GM23338 (cell line): ENCODE data around the gene TMEM154. TPM values are rescaled to one million over a fixed set of nuclear protein-coding genes. Genes with fewer than 3 reads are reported as not detected.
A peak's percentile ranks its signal among the peaks of the same experiment; 100 is the strongest.

ENCODE experiments used
- ATAC-seq: fragments of 200-7000 bp; cut with Tn5 transposase; 3 replicates; pipeline ENCODE4 v1.9.1; 2020
- DNase-seq: peaks from one replicate; pipeline ENCODE4 v3.0.0-alpha.2; 2015; ENCODE audit warnings: low spot score
- H2AFZ ChIP-seq: fragments of 200-600 bp; sonication (generic); 2 replicates; pipeline ENCODE4 v1.8.0; 2016; ENCODE audit warnings: antibody characterized with exemption, mild to moderate bottlenecking, moderate library complexity
- H3F3A ChIP-seq: fragments of 200-600 bp; sonication (generic); replicated peaks from 2 replicates; pipeline ENCODE4 v1.8.0; 2017; ENCODE audit warnings: antibody characterized with exemption, mixed run types, low read depth
- H3K27ac ChIP-seq: fragments of 200-600 bp; sonication (generic); 2 replicates; pipeline ENCODE4 v1.6.1; 2016; ENCODE audit warnings: low read depth
- H3K27me3 ChIP-seq: fragments of 200-600 bp; sonication (generic); 2 replicates; pipeline ENCODE4 v1.8.0; 2016; ENCODE audit warnings: mild to moderate bottlenecking, mixed run types, moderate library complexity; ENCODE audit not compliant: insufficient read depth
- H3K36me3 ChIP-seq: fragments of 200-600 bp; sonication (generic); 2 replicates; pipeline ENCODE4 v1.8.0; 2016; ENCODE audit warnings: mild to moderate bottlenecking; ENCODE audit not compliant: insufficient read depth
- H3K4me1 ChIP-seq: fragments of 200-600 bp; sonication (generic); 2 replicates; pipeline ENCODE4 v1.8.0; 2016; ENCODE audit warnings: mild to moderate bottlenecking, moderate library complexity; ENCODE audit not compliant: insufficient read depth
- H3K4me2 ChIP-seq: fragments of 200-600 bp; sonication (generic); 2 replicates; pipeline ENCODE4 v1.7.1; 2017; ENCODE audit warnings: mixed run types
- H3K4me3 ChIP-seq: fragments of 200-600 bp; sonication (generic); 2 replicates; pipeline ENCODE4 v1.6.1; 2016; ENCODE audit warnings: mixed run types
- H3K79me2 ChIP-seq: fragments of 200-600 bp; sonication (generic); replicated peaks from 2 replicates; pipeline ENCODE4 v1.8.0; 2017; ENCODE audit warnings: mild to moderate bottlenecking; ENCODE audit not compliant: insufficient read depth
- H3K9me2 ChIP-seq: fragments of 200-600 bp; sonication (generic); 2 replicates; pipeline ENCODE4 v1.8.0; 2017; ENCODE audit not compliant: insufficient read depth
- H4K20me1 ChIP-seq: fragments of 200-600 bp; sonication (generic); replicated peaks from 2 replicates; pipeline ENCODE4 v1.8.0; 2017; ENCODE audit warnings: mild to moderate bottlenecking; ENCODE audit not compliant: insufficient read depth
- H3K27ac Mint-ChIP-seq: 2 replicates; pipeline ENCODE4 v1.8.0; 2020; ENCODE audit warnings: inconsistent platforms, mild to moderate bottlenecking, moderate library complexity, mixed read lengths
- H3K27me3 Mint-ChIP-seq: 3 replicates; pipeline ENCODE4 v1.8.0; 2022; ENCODE audit warnings: low read depth, mild to moderate bottlenecking, moderate library complexity, mixed read lengths, inconsistent platforms; ENCODE audit not compliant: insufficient read depth, poor library complexity
- H3K36me3 Mint-ChIP-seq: 3 replicates; pipeline ENCODE4 v1.8.0; 2021; ENCODE audit warnings: low read depth, mild to moderate bottlenecking, inconsistent platforms, moderate library complexity, mixed read lengths
- H3K4me1 Mint-ChIP-seq: 3 replicates; pipeline ENCODE4 v1.8.0; 2020; ENCODE audit warnings: mild to moderate bottlenecking, inconsistent platforms, mixed read lengths
- H3K4me3 Mint-ChIP-seq: 3 replicates; pipeline ENCODE4 v1.8.0; 2021; ENCODE audit warnings: moderate library complexity, mild to moderate bottlenecking, inconsistent platforms, mixed read lengths
- H3K9me3 Mint-ChIP-seq: 3 replicates; pipeline ENCODE4 v1.8.0; 2020; ENCODE audit warnings: moderate library complexity, mild to moderate bottlenecking, inconsistent platforms, mixed read lengths
- CREB1 ChIP-seq: fragments of 250-450 bp; sonication (Bioruptor Pico); IDR thresholded peaks from 2 replicates; pipeline ENCODE4 v1.5.0; 2020; ENCODE audit warnings: low read depth, mild to moderate bottlenecking, moderate library complexity
- ETS1 ChIP-seq: IDR thresholded peaks from 2 replicates; pipeline ENCODE4 v1.6.1; 2016; ENCODE audit warnings: antibody characterized with exemption
- EZH2 ChIP-seq: fragments of 200-600 bp; sonication (generic); IDR thresholded peaks from one replicate; pipeline ENCODE4 v1.8.0; 2017; ENCODE audit warnings: antibody characterized with exemption, mild to moderate bottlenecking, low read depth; ENCODE audit not compliant: unreplicated experiment
- JUNB ChIP-seq: IDR thresholded peaks from one replicate; pipeline ENCODE4 v1.6.1; 2016; ENCODE audit warnings: antibody characterized with exemption; ENCODE audit not compliant: unreplicated experiment
- POLR2AphosphoS5 ChIP-seq: IDR thresholded peaks from 2 replicates; pipeline ENCODE4 v1.6.1; 2016; ENCODE audit warnings: antibody characterized with exemption, low read depth
- STAT1 ChIP-seq: IDR thresholded peaks from one replicate; pipeline ENCODE4 v1.6.1; 2016; ENCODE audit warnings: antibody characterized with exemption; ENCODE audit not compliant: unreplicated experiment
- ZNF114 ChIP-seq: fragments of 250-450 bp; sonication (Bioruptor Pico); IDR thresholded peaks from 2 replicates; pipeline ENCODE4 v1.5.0; 2020; ENCODE audit warnings: mild to moderate bottlenecking, moderate library complexity
- ZNF331 ChIP-seq: fragments of 250-450 bp; sonication (Bioruptor Pico); IDR thresholded peaks from 2 replicates; pipeline ENCODE4 v1.5.0; 2020; ENCODE audit warnings: low read depth, mild to moderate bottlenecking, moderate library complexity
- polyA plus RNA-seq: library from polyadenylated mRNA; unstranded; fragments of >200 nt; fragmentation: Nextera tagmentation; extraction: Ambion mirVana; gene quantifications from 2 replicates; pipeline ENCODE4 v1.2.1, GENCODE V29; 2016
- total RNA-seq: library from RNA; depleted of rRNA; stranded (reverse); fragments of >200 nt; shearing (Covaris generic); gene quantifications from 2 replicates; pipeline ENCODE4 v1.2.3, GENCODE V29; 2014
- TF ChIP-seq, protein P1 (sequence below): IDR thresholded peaks from one replicate; pipeline ENCODE4 v1.6.1; 2018; ENCODE audit warnings: antibody characterized with exemption; ENCODE audit not compliant: unreplicated experiment
- TF ChIP-seq, protein P2 (sequence below), 2 experiments: fragments of 200-600 bp in 1 of 2; sonication (generic) in 1 of 2; conservative IDR thresholded peaks; 2 replicates each; pipeline versions ENCODE4 v1.5.1 to v1.6.1; 2016 to 2017; ENCODE audit warnings: antibody characterized with exemption in 2 of 2, low read depth in 2 of 2, mild to moderate bottlenecking in 2 of 2, moderate library complexity in 1 of 2

The TMEM154 gene
- total and polyA plus RNA-seq, 2 experiments from 2014 or later = 1.0 to 1.7 TPM

DNA sequence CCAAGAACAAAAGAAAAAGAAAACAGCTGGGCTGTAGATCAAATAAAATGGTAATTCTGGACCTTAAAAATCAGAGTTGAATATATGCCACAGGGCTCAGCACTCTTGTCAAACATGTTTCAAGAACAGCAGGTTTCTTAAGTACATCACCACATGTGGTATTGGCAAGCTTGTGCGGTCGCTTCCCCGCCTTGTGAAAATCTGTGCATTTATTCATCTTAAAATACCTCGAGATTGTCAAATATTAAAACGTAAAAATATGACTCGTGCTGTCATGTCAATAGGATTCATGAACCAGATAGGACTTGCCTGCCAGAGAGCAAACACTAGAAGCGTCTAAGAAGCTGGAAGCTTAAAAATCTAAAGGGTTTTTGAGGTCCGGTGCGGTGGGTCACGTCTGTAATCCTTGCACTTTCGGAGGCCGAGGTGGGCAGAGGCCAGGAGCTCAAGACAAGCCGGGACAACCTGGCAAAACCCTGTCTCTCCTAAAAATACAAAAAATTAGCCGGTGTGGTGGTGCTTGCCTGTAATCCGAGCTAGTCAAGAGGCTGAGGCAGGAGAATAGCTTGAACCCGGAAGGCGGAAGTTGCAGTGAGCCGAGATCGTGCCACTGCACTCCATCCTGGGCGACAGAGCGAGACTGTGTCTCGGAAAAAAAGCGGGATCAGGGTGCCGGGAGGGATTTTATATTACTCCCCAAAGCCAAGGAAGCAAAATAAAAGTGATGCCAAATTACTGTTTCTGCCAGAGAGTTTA is 40.2 kb upstream of the TMEM154 start:
- no peak overlapping the region for H3K4me3 Mint-ChIP-seq
- Histone ChIP-seq H3K36me3 (no peaks in the 10 kb centered on the region), H2AFZ (peak overlapping the region; percentile 91), H3K79me2 (no peaks in the 10 kb centered on the region), H3K4me2 (no peak overlapping the region), H3F3A (no peaks in the 10 kb centered on the region), H3K27me3 (no peaks in the 10 kb centered on the region), H3K4me1 (no peaks in the 10 kb centered on the region; the same call in 1 of the 2 replicates), H4K20me1 (no peaks in the 10 kb centered on the region), H3K4me3 (no peak overlapping the region), H3K9me2 (no peaks in the 10 kb centered on the region), H3K27ac (no peak overlapping the region)
- no peak for DNase-seq
- TF ChIP-seq JUNB (no peak), EZH2 (no peak), POLR2AphosphoS5 (no peak), ZNF331 (no peak), ZNF114 (CRISPR knock-in tag) (no peak)
- H3K27me3 Mint-ChIP-seq = peaks cover 9% of the 10 kb centered on the region
- peaks cover 20% of the 10 kb centered on the region for H3K4me1 Mint-ChIP-seq
- H3K27ac Mint-ChIP-seq = no peak overlapping the region
- peaks cover 6% of the 10 kb centered on the region; the same call in 2 of the 3 replicates for H3K9me3 Mint-ChIP-seq
- no peak; the same call in 2 of the 3 replicates for ATAC-seq
- H3K36me3 Mint-ChIP-seq = peaks cover 6% of the 10 kb centered on the region

- ATAC-seq (no peak), DNase-seq (no peak)
- Histone ChIP-seq H3K4me1 (peaks cover 4% of the 10 kb centered on the region), H3F3A (no peaks in the 10 kb centered on the region), H3K4me3 (no peak overlapping the region), H4K20me1 (no peaks in the 10 kb centered on the region), H3K4me2 (no peak overlapping the region), H3K27ac (no peak overlapping the region), H3K79me2 (no peaks in the 10 kb centered on the region), H2AFZ (peak overlapping the region; percentile 54; the same call in 1 of the 2 replicates), H3K36me3 (no peaks in the 10 kb centered on the region), H3K9me2 (no peaks in the 10 kb centered on the region), H3K27me3 (no peaks in the 10 kb centered on the region)
- H3K27me3 Mint-ChIP-seq = peaks cover 9% of the 10 kb centered on the region
- H3K4me1 Mint-ChIP-seq = peaks cover 27% of the 10 kb centered on the region
- H3K27ac Mint-ChIP-seq = no peak overlapping the region
- H3K4me3 Mint-ChIP-seq = no peak overlapping the region
- H3K9me3 Mint-ChIP-seq = peaks cover 8% of the 10 kb centered on the region; the same call in 2 of the 3 replicates
- H3K36me3 Mint-ChIP-seq = peaks cover 10% of the 10 kb centered on the region
- TF ChIP-seq ETS1 = no peak
- no peak for TF ChIP-seq EZH2
- TF ChIP-seq, protein P1, sequence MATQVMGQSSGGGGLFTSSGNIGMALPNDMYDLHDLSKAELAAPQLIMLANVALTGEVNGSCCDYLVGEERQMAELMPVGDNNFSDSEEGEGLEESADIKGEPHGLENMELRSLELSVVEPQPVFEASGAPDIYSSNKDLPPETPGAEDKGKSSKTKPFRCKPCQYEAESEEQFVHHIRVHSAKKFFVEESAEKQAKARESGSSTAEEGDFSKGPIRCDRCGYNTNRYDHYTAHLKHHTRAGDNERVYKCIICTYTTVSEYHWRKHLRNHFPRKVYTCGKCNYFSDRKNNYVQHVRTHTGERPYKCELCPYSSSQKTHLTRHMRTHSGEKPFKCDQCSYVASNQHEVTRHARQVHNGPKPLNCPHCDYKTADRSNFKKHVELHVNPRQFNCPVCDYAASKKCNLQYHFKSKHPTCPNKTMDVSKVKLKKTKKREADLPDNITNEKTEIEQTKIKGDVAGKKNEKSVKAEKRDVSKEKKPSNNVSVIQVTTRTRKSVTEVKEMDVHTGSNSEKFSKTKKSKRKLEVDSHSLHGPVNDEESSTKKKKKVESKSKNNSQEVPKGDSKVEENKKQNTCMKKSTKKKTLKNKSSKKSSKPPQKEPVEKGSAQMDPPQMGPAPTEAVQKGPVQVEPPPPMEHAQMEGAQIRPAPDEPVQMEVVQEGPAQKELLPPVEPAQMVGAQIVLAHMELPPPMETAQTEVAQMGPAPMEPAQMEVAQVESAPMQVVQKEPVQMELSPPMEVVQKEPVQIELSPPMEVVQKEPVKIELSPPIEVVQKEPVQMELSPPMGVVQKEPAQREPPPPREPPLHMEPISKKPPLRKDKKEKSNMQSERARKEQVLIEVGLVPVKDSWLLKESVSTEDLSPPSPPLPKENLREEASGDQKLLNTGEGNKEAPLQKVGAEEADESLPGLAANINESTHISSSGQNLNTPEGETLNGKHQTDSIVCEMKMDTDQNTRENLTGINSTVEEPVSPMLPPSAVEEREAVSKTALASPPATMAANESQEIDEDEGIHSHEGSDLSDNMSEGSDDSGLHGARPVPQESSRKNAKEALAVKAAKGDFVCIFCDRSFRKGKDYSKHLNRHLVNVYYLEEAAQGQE = no peak
- no peak for TF ChIP-seq CREB1
- TF ChIP-seq ZNF114 (CRISPR knock-in tag) = no peak
- no peak for TF ChIP-seq JUNB
- no peak for TF ChIP-seq STAT1
- TF ChIP-seq, protein P2, sequence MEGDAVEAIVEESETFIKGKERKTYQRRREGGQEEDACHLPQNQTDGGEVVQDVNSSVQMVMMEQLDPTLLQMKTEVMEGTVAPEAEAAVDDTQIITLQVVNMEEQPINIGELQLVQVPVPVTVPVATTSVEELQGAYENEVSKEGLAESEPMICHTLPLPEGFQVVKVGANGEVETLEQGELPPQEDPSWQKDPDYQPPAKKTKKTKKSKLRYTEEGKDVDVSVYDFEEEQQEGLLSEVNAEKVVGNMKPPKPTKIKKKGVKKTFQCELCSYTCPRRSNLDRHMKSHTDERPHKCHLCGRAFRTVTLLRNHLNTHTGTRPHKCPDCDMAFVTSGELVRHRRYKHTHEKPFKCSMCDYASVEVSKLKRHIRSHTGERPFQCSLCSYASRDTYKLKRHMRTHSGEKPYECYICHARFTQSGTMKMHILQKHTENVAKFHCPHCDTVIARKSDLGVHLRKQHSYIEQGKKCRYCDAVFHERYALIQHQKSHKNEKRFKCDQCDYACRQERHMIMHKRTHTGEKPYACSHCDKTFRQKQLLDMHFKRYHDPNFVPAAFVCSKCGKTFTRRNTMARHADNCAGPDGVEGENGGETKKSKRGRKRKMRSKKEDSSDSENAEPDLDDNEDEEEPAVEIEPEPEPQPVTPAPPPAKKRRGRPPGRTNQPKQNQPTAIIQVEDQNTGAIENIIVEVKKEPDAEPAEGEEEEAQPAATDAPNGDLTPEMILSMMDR (conservative IDR thresholded peaks at IDR 0.05; ENCODE audit: low read depth in 2 of 2) = no peak
- no peak for TF ChIP-seq ZNF331
These were observed 39.5 kb upstream of the TMEM154 start for GRCh38 chr4:152719291-152719690.
